Measurements from ENCODE around the gene CTNNA3.

Gene CTNNA3

GRCh38 chr10:67156239-67156638 lies 539.8 kb downstream of the CTNNA3 start:
- in situ Hi-C loops (cut with MboI; ENCODE audit: low sequenced_read_pairs) = no loop called here

GRCh38 chr10:67151471-67151870 lies 544.5 kb downstream of the CTNNA3 start:
- in situ Hi-C loops (cut with MboI; ENCODE audit: low sequenced_read_pairs) = no loop called here

- in situ Hi-C loops (cut with MboI; ENCODE audit: low sequenced_read_pairs) = no loop called here
Measured at GRCh38 chr10:67144530-67144929, 551.5 kb downstream of the CTNNA3 start.

- in situ Hi-C loops (cut with MboI; ENCODE audit: low sequenced_read_pairs) = no loop called here
Measured at GRCh38 chr10:67141300-67141699, 554.7 kb downstream of the CTNNA3 start.

- in situ Hi-C loops (cut with MboI; ENCODE audit: low sequenced_read_pairs) = no loop called here
Measured at GRCh38 chr10:67140641-67141040, 555.4 kb downstream of the CTNNA3 start.

- in situ Hi-C loops (cut with MboI; ENCODE audit: low sequenced_read_pairs) = no loop called here
Measured at GRCh38 chr10:67127441-67127840, 568.6 kb downstream of the CTNNA3 start.

- in situ Hi-C loops (cut with MboI; ENCODE audit: low sequenced_read_pairs) = no loop called here
Measured at GRCh38 chr10:67119651-67120050, 576.3 kb downstream of the CTNNA3 start.

GRCh38 chr10:67115972-67116371 lies 580.0 kb downstream of the CTNNA3 start:
- in situ Hi-C loops (cut with MboI; ENCODE audit: low sequenced_read_pairs) = no loop called here

- in situ Hi-C loops (cut with MboI; ENCODE audit: low sequenced_read_pairs) = no loop called here
Measured at GRCh38 chr10:67114945-67115344, 581.0 kb downstream of the CTNNA3 start.

GRCh38 chr10:67112765-67113164 lies 583.2 kb downstream of the CTNNA3 start:
- in situ Hi-C loops (cut with MboI; ENCODE audit: low sequenced_read_pairs) = no loop called here

GRCh38 chr10:67110286-67110685 lies 585.7 kb downstream of the CTNNA3 start:
- in situ Hi-C loops (cut with MboI; ENCODE audit: low sequenced_read_pairs) = no loop called here

- in situ Hi-C loops (cut with MboI; ENCODE audit: low sequenced_read_pairs) = no loop called here
Measured at GRCh38 chr10:67107670-67108069, 588.3 kb downstream of the CTNNA3 start.

GRCh38 chr10:67100951-67101350 lies 595.0 kb downstream of the CTNNA3 start:
- in situ Hi-C loops (cut with MboI; ENCODE audit: low sequenced_read_pairs) = no loop called here

- in situ Hi-C loops (cut with MboI; ENCODE audit: low sequenced_read_pairs) = no loop called here
Measured at GRCh38 chr10:67098461-67098860, 597.5 kb downstream of the CTNNA3 start.

- in situ Hi-C loops (cut with MboI; ENCODE audit: low sequenced_read_pairs) = no loop called here
Measured at GRCh38 chr10:67095531-67095930, 600.5 kb downstream of the CTNNA3 start.

GRCh38 chr10:67088036-67088435 lies 608.0 kb downstream of the CTNNA3 start:
- in situ Hi-C loops (cut with MboI; ENCODE audit: low sequenced_read_pairs) = no loop called here

- in situ Hi-C loops (cut with MboI; ENCODE audit: low sequenced_read_pairs) = no loop called here
Measured at GRCh38 chr10:67087135-67087425, 608.9 kb downstream of the CTNNA3 start.

GRCh38 chr10:67086327-67087134 lies 609.5 kb downstream of the CTNNA3 start:
- in situ Hi-C loops (cut with MboI; ENCODE audit: low sequenced_read_pairs) = no loop called here

- in situ Hi-C loops (cut with MboI; ENCODE audit: low sequenced_read_pairs) = no loop called here
Measured at GRCh38 chr10:67079126-67079525, 616.9 kb downstream of the CTNNA3 start.

- in situ Hi-C loops (cut with MboI; ENCODE audit: low sequenced_read_pairs) = no loop called here
Measured at GRCh38 chr10:67077376-67077775, 618.6 kb downstream of the CTNNA3 start.

GRCh38 chr10:67076144-67076543 lies 619.9 kb downstream of the CTNNA3 start:
- in situ Hi-C loops (cut with MboI; ENCODE audit: low sequenced_read_pairs) = no loop called here

GRCh38 chr10:67075491-67075971 lies 620.5 kb downstream of the CTNNA3 start:
- in situ Hi-C loops (cut with MboI; ENCODE audit: low sequenced_read_pairs) = no loop called here

GRCh38 chr10:67072654-67073053 lies 623.3 kb downstream of the CTNNA3 start:
- in situ Hi-C loops (cut with MboI; ENCODE audit: low sequenced_read_pairs) = no loop called here
